A549 (cell line): ENCODE results near the gene C11orf91. TPM values are rescaled to one million over a fixed set of nuclear protein-coding genes. Genes with fewer than 3 reads are reported as not detected.

Experiments used
- ATAC-seq, 2 experiments: fragments of 200-7000 bp in 1 of 2; fragments of >200 bp in 1 of 2; cut with Nextera tagmentation in 1 of 2; cut with Tn5 transposase in 1 of 2; 3 replicates each; pipeline versions ENCODE4 v1.8.0 to v1.9.1; 2018 to 2020; ENCODE audit warnings: mild to moderate bottlenecking in 1 of 2, moderate library complexity in 1 of 2
- CTCF ChIA-PET: fragments of 300-600 bp; sonication (Branson Sonifier 250); formaldehyde crosslinking; extraction: SDS; loops from one replicate; lab custom pipeline; 2021; ENCODE audit warnings: antibody characterized with exemption, inconsistent platforms; lab: Yijun Ruan, JAX
- POLR2A ChIA-PET: fragments of 350-600 bp; formaldehyde crosslinking; extraction: SDS; loops from one replicate; lab custom pipeline; 2021; ENCODE audit warnings: antibody characterized with exemption, inconsistent platforms; lab: Yijun Ruan, JAX
- DNase-seq, 2 experiments: peaks; one replicate each; pipeline versions ENCODE4 v3.0.0 to v3.0.0-alpha.2; 2011 to 2016; ENCODE audit warnings: low read depth in 1 of 2, low spot score in 1 of 2
- FAIRE-seq: peaks from 2 replicates; lab custom pipeline; 2011; peaks lifted over from hg19 to GRCh38; lab: Jason Lieb, UNC
- H3K27ac ChIP-seq, 2 experiments: fragments of >200 bp; sonication (Bioruptor Twin); formaldehyde crosslinking; 3 replicates each; pipeline ENCODE4 v1.5.1; 2016 to 2017
- H3K4me1 ChIP-seq: fragments of >200 bp; sonication (Bioruptor Twin); formaldehyde crosslinking; 3 replicates; pipeline ENCODE4 v1.6.1; 2016
- H3K4me2 ChIP-seq: fragments of >200 bp; sonication (Bioruptor Twin); formaldehyde crosslinking; 3 replicates; pipeline ENCODE4 v1.6.1; 2016
- H3K4me3 ChIP-seq: fragments of >200 bp; sonication (Bioruptor Twin); formaldehyde crosslinking; 3 replicates; pipeline ENCODE4 v1.5.1; 2016
- H3K9me3 ChIP-seq: fragments of >200 bp; sonication (Bioruptor Twin); formaldehyde crosslinking; 3 replicates; pipeline ENCODE4 v1.6.1; 2016
- BCL3 ChIP-seq: fragments of >200 bp; sonication (Bioruptor Twin); formaldehyde crosslinking; IDR thresholded peaks from 3 replicates; pipeline ENCODE4 v1.6.1; 2016
- BHLHE40 ChIP-seq: IDR thresholded peaks from 2 replicates; pipeline ENCODE4 v1.6.1; 2012; ENCODE audit warnings: low read depth, low read length, inconsistent platforms
- CBX2 ChIP-seq: fragments of 200-600 bp; sonication (generic); IDR thresholded peaks from 2 replicates; pipeline ENCODE4 v1.6.1; 2016; ENCODE audit warnings: low read depth, mild to moderate bottlenecking, borderline replicate concordance
- CEBPB ChIP-seq, 2 experiments: fragments of >200 bp in 1 of 2; sonication (Bioruptor Twin) in 1 of 2; formaldehyde crosslinking in 1 of 2; IDR thresholded peaks; 2 replicates each; pipeline ENCODE4 v1.6.1; 2012 to 2016
- CHD2 ChIP-seq: fragments of 150-350 bp; IDR thresholded peaks from 2 replicates; pipeline ENCODE4 v1.6.1; 2014; ENCODE audit warnings: low read length; ENCODE audit not compliant: partially characterized antibody
- CTCF ChIP-seq: fragments of >200 bp; sonication (Bioruptor Twin); formaldehyde crosslinking; IDR thresholded peaks from 3 replicates; pipeline ENCODE4 v1.5.1; 2016
- EHF ChIP-seq: fragments of 250-450 bp; sonication (Bioruptor Pico); IDR thresholded peaks from 2 replicates; pipeline ENCODE4 v1.5.0; 2020; ENCODE audit warnings: mild to moderate bottlenecking
- EHMT2 ChIP-seq: fragments of 200-600 bp; sonication (generic); IDR thresholded peaks from 2 replicates; pipeline ENCODE4 v1.6.1; 2016; ENCODE audit warnings: antibody characterized with exemption, low read depth, mild to moderate bottlenecking, moderate library complexity
- FOSB ChIP-seq: fragments of 250-450 bp; sonication (Bioruptor Pico); IDR thresholded peaks from 2 replicates; pipeline ENCODE4 v1.5.0; 2020; ENCODE audit warnings: mild to moderate bottlenecking, moderate library complexity
- FOSL2 ChIP-seq, 2 experiments: fragments of 450-650 bp in 1 of 2; fragments of >200 bp in 1 of 2; sonication (Bioruptor Twin) in 1 of 2; formaldehyde crosslinking; IDR thresholded peaks; 2 replicates each; pipeline versions ENCODE4 v1.5.0 to v1.6.1; 2016 to 2020; ENCODE audit warnings: mild to moderate bottlenecking in 1 of 2, moderate library complexity in 1 of 2
- FOXS1 ChIP-seq: fragments of 250-450 bp; sonication (Bioruptor Pico); IDR thresholded peaks from 2 replicates; pipeline ENCODE4 v1.5.0; 2020; ENCODE audit warnings: mild to moderate bottlenecking, moderate library complexity
- GATA3 ChIP-seq: IDR thresholded peaks from 2 replicates; pipeline ENCODE4 v1.6.1; 2012; ENCODE audit warnings: borderline replicate concordance
- HOXA7 ChIP-seq: fragments of 250-450 bp; sonication (Bioruptor Pico); IDR thresholded peaks from 2 replicates; pipeline ENCODE4 v1.5.0; 2020; ENCODE audit warnings: mild to moderate bottlenecking, moderate library complexity
- JUN ChIP-seq, 2 experiments: fragments of >200 bp; sonication (Bioruptor Twin); formaldehyde crosslinking; IDR thresholded peaks; 2 replicates in 1 of 2; 3 replicates in 1 of 2; pipeline ENCODE4 v1.6.1; 2016 to 2017
- KDM5A ChIP-seq: fragments of 200-600 bp; sonication (generic); IDR thresholded peaks from 2 replicates; pipeline ENCODE4 v1.6.1; 2016; ENCODE audit warnings: antibody characterized with exemption, mild to moderate bottlenecking
- MAX ChIP-seq: IDR thresholded peaks from 2 replicates; pipeline ENCODE4 v1.6.1; 2012
- MAZ ChIP-seq: fragments of 150-350 bp; IDR thresholded peaks from 2 replicates; pipeline ENCODE4 v1.6.1; 2014; ENCODE audit warnings: antibody characterized with exemption, low read depth, low read length, borderline replicate concordance
- NFE2L2 ChIP-seq: fragments of 150-350 bp; conservative IDR thresholded peaks from 2 replicates; pipeline ENCODE4 v1.6.1; 2014; ENCODE audit warnings: low read length
- NPAS2 ChIP-seq: fragments of 250-450 bp; sonication (Bioruptor Pico); IDR thresholded peaks from 2 replicates; pipeline ENCODE4 v1.8.0; 2022; ENCODE audit warnings: mild to moderate bottlenecking, moderate library complexity, borderline replicate concordance
- PHF8 ChIP-seq: fragments of 200-600 bp; sonication (generic); IDR thresholded peaks from 2 replicates; pipeline ENCODE4 v1.6.1; 2016; ENCODE audit warnings: low read depth, mild to moderate bottlenecking, antibody characterized with exemption, moderate library complexity, borderline replicate concordance
- RARB ChIP-seq: fragments of 250-450 bp; sonication (Bioruptor Pico); IDR thresholded peaks from 2 replicates; pipeline ENCODE4 v1.8.0; 2021; ENCODE audit warnings: mild to moderate bottlenecking, moderate library complexity
- RFX5 ChIP-seq: fragments of 450-650 bp; IDR thresholded peaks from 2 replicates; pipeline ENCODE4 v1.7.1; 2014; ENCODE audit warnings: antibody characterized with exemption, mild to moderate bottlenecking, moderate library complexity
- SMC3 ChIP-seq: fragments of >200 bp; sonication (Bioruptor Twin); formaldehyde crosslinking; IDR thresholded peaks from 3 replicates; pipeline ENCODE4 v1.6.1; 2018; ENCODE audit warnings: inconsistent platforms
- SREBF2 ChIP-seq: fragments of 450-650 bp; IDR thresholded peaks from 2 replicates; pipeline ENCODE4 v1.6.1; 2014; ENCODE audit warnings: mild to moderate bottlenecking, moderate library complexity
- ZC3H11A ChIP-seq: fragments of 450-650 bp; IDR thresholded peaks from 2 replicates; pipeline ENCODE4 v1.6.1; 2014; ENCODE audit warnings: antibody characterized with exemption, mild to moderate bottlenecking
- WGBS: methylation state at CpG from one replicate; pipeline ENCODE4 v1.1.6; 2017; ENCODE audit errors: missing lambda C conversion rate; 5-methylcytosine and 5-hydroxymethylcytosine counted together
- polyA plus RNA-seq, 4 experiments: library from polyadenylated mRNA; depleted of rRNA in 3 of 4; stranded (reverse); fragments of >200 nt; fragmentation: RNase III in 1 of 4; extraction: RNeasy Plus Mini Kit Qiagen cat#74134 plus additional on column Dnase treatment in 1 of 4; gene quantifications; 2 replicates in 3 of 4; 3 replicates in 1 of 4; pipeline ENCODE4 v1.2.3, GENCODE V29; 2011 to 2017

Gene C11orf91
- polyA plus RNA-seq, 2 of the 4 experiments (the other 2 are of a cell fraction), result 0.15 TPM; not detected in 1

- peak overlapping the region; percentile 78 to 82 for H3K27ac ChIP-seq
- H3K4me3 ChIP-seq, result no peak overlapping the region
- DNase-seq (peak in 1 of 2 experiments; percentile 44), FAIRE-seq (no peak), ATAC-seq (no peak)
- H3K4me1 ChIP-seq, result peaks cover 82% of the 10 kb centered on the region
- 46% methylated on average over 3 of the region's 4 CpGs for WGBS
- TF ChIP-seq FOSB (peak; percentile 38; the same call in 1 of the 2 replicates), ZC3H11A (no peak), FOSL2 (IDR thresholded peaks at IDR 0.05) (no peak), FOSL2 (CRISPR knock-in tag; IDR thresholded peaks at IDR 0.05) (peak; percentile 39), CEBPB (IDR thresholded peaks at IDR 0.05) (no peak), CHD2 (no peak)
- no peaks in the 10 kb centered on the region for H3K9me3 ChIP-seq
- H3K4me2 ChIP-seq, result peak overlapping the region; percentile 86
- POLR2A ChIA-PET, result interaction anchor here (1.4 to 5.2 kb wide), 2 partner anchors 13 to 33 kb away, joined by 3 to 74 read pairs; partner anchors contain the start of gene CD59
- CTCF ChIA-PET, result interaction anchor here (1.4 to 2.5 kb wide), 3 partner anchors 10 to 16 kb away, joined by 6 to 12 read pairs (median 10); no protein-coding TSS in a partner anchor
Measured at GRCh38 chr11:33703788-33704187, 3.2 kb upstream of the C11orf91 start.

GRCh38 chr11:33703234-33703633 is 2.6 kb upstream of the C11orf91 start:
- no peaks in the 10 kb centered on the region for H3K9me3 ChIP-seq
- no peak for ATAC-seq
- no peak for FAIRE-seq
- DNase-seq, result peak in 1 of 2 experiments; percentile 45
- no peak for TF ChIP-seq CBX2
- CTCF ChIA-PET, result interaction anchor here (1.4 to 3.9 kb wide), 4 partner anchors 9 to 40 kb away, joined by 6 to 24 read pairs (median 11); no protein-coding TSS in a partner anchor
- peak overlapping the region; percentile 86 for H3K4me2 ChIP-seq
- WGBS, result 44% methylated on average over 5 of the region's 5 CpGs
- POLR2A ChIA-PET, result interaction anchor here (5.2 kb wide), 1 partner anchor 13 kb away, joined by 74 read pairs; no protein-coding TSS in a partner anchor
- no peak overlapping the region for H3K4me3 ChIP-seq
- peak overlapping the region; percentile 78 to 82 for H3K27ac ChIP-seq
- H3K4me1 ChIP-seq, result peaks cover 76% of the 10 kb centered on the region

- H3K9me3 ChIP-seq, result no peaks in the 10 kb centered on the region
- ChIA-PET CTCF (interaction anchor here (0.7 to 3.9 kb wide), 10 partner anchors 10 to 340 kb away, joined by 3 to 24 read pairs (median 4); partner anchors contain the start of gene CD59), POLR2A (interaction anchor here (0.5 to 5.2 kb wide), 8 partner anchors 11 to 283 kb away, joined by 3 to 74 read pairs (median 3); partner anchors contain the start of gene CD59)
- peak overlapping the region; percentile 82 to 89 for H3K27ac ChIP-seq
- FAIRE-seq (no peak), ATAC-seq (peak; percentile 10 to 13), DNase-seq (peak in 1 of 2 experiments; percentile 69)
- peaks cover 60% of the 10 kb centered on the region for H3K4me1 ChIP-seq
- peak; percentile 45 for TF ChIP-seq MAX
- no peak for TF ChIP-seq CTCF
- TF ChIP-seq GATA3, result 0 out of 2 replicates have a peak, but pooled peaks have one; percentile 9
- no peak for TF ChIP-seq EHF (CRISPR knock-in tag)
- TF ChIP-seq KDM5A, result no peak
- TF ChIP-seq RARB (CRISPR knock-in tag), result 0 out of 2 replicates have a peak, but pooled peaks have one; percentile 39
- 16% methylated on average over 7 of the region's 7 CpGs for WGBS
- peak overlapping the region; percentile 86 for H3K4me2 ChIP-seq
- H3K4me3 ChIP-seq, result peak overlapping the region; percentile 52
Measured at GRCh38 chr11:33701302-33702230, 940 bp upstream of the C11orf91 start.

GRCh38 chr11:33700063-33700501 is 544 bp downstream of the C11orf91 start:
- H3K27ac ChIP-seq, result peak overlapping the region; percentile 82 to 89
- TF ChIP-seq PHF8 (no peak), HOXA7 (no peak), NFE2L2 (no peak), FOXS1 (CRISPR knock-in tag) (no peak), NPAS2 (CRISPR knock-in tag) (no peak), BCL3 (no peak), MAZ (no peak), RFX5 (no peak), SMC3 (no peak), EHMT2 (no peak), SREBF2 (no peak), CEBPB (IDR thresholded peaks at IDR 0.05) (no peak), JUN (IDR thresholded peaks at IDR 0.05) (no peak), BHLHE40 (no peak)

More at GRCh38 chr11:33700063-33700501, 544 bp downstream of the C11orf91 start:
- no peak for DNase-seq
- ATAC-seq, result peak in 1 of 2 experiments; percentile 2; a peak in 2 of 6 replicates
- Histone ChIP-seq H3K4me2 (peak overlapping the region; percentile 86), H3K4me3 (peak overlapping the region; percentile 52), H3K9me3 (no peaks in the 10 kb centered on the region), H3K4me1 (peaks cover 54% of the 10 kb centered on the region)
- 70% methylated on average over 14 of the region's 25 CpGs for WGBS
- no peak for FAIRE-seq
- ChIA-PET CTCF (interaction anchor here (1.0 to 3.9 kb wide), 6 partner anchors 8 to 338 kb away, joined by 3 to 24 read pairs (median 4); no protein-coding TSS in a partner anchor), POLR2A (interaction anchor here (0.9 to 5.2 kb wide), 6 partner anchors 9 to 102 kb away, joined by 3 to 74 read pairs (median 6); partner anchors contain the start of gene CD59)
